Activated CD8-positive, alpha-beta T cell treated with anti-CD3 and anti-CD28 coated beads for 36 hours (primary cell): Measurements from ENCODE around the gene YBX2. TPM values are rescaled to one million over a fixed set of nuclear protein-coding genes. Genes with fewer than 3 reads are reported as not detected.

Source experiments
- ATAC-seq: fragments of 200-7000 bp; cut with Tn5 transposase; one replicate; pipeline ENCODE4 v1.10.0; 2021; ENCODE audit warnings: mild to moderate bottlenecking, moderate library complexity
- CTCF ChIA-PET: fragments of 350-600 bp; sonication (Branson Sonifier 250); formaldehyde crosslinking; loops from one replicate; lab custom pipeline; 2021; ENCODE audit warnings: antibody characterized with exemption; lab: Charles Lee
- POLR2A ChIA-PET: fragments of 350-600 bp; sonication (Branson Sonifier 250); formaldehyde crosslinking; loops from one replicate; lab custom pipeline; 2021; ENCODE audit warnings: antibody characterized with exemption; lab: Charles Lee
- DNase-seq: peaks from one replicate; pipeline ENCODE4 v3.0.0-alpha.2; 2020
- H3K27ac Mint-ChIP-seq: one replicate; pipeline ENCODE4 v1.8.0; 2021; ENCODE audit warnings: mild to moderate bottlenecking, mixed read lengths
- H3K27me3 Mint-ChIP-seq: one replicate; pipeline ENCODE4 v1.8.0; 2021; ENCODE audit warnings: mixed read lengths
- H3K36me3 Mint-ChIP-seq: one replicate; pipeline ENCODE4 v1.8.0; 2021; ENCODE audit warnings: low read depth, mixed read lengths
- H3K4me1 Mint-ChIP-seq: one replicate; pipeline ENCODE4 v1.8.0; 2021; ENCODE audit warnings: low read depth, mixed read lengths
- H3K4me3 Mint-ChIP-seq: one replicate; pipeline ENCODE4 v1.8.0; 2021; ENCODE audit warnings: mild to moderate bottlenecking, moderate library complexity, mixed read lengths
- H3K9me3 Mint-ChIP-seq: one replicate; pipeline ENCODE4 v1.8.0; 2021; ENCODE audit warnings: mixed read lengths
- CTCF ChIP-seq: fragments of 200-600 bp; IDR thresholded peaks from one replicate; pipeline ENCODE4 v1.8.0; 2022; ENCODE audit warnings: antibody characterized with exemption, mild to moderate bottlenecking
- intact Hi-C: fragments of 100-400 bp; cut with micrococcal nuclease; formaldehyde crosslinking; loops from one replicate; pipeline ENCODE4 v1.10.0; 2022
- total RNA-seq, 2 experiments: library from RNA; stranded (reverse); gene quantifications; one replicate each; pipeline ENCODE4 v1.2.3, GENCODE V29; 2021

YBX2 gene
- total RNA-seq, 2 experiments from 2014 or later, result 0.56 to 0.83 TPM

GRCh38 chr17:7240375-7240774, 54.1 kb downstream of the YBX2 start:
- CTCF ChIA-PET, result interaction anchor here (1.7 to 7.2 kb wide), 2 partner anchors 20 to 55 kb away, joined by 4 to 41 read pairs; partner anchors contain the start of genes ACADVL and DLG4
- DNase-seq, result no peak
- POLR2A ChIA-PET, result interaction anchor here (0.7 to 15.6 kb wide), 6 partner anchors 9 to 446 kb away, joined by 3 to 261 read pairs (median 5); partner anchors contain the start of genes ACADVL, CTDNEP1, DLG4 and ELP5
- Mint-ChIP-seq H3K36me3 (peaks cover 28% of the 10 kb centered on the region), H3K9me3 (no peaks in the 10 kb centered on the region), H3K27ac (peak overlapping the region; percentile 97), H3K4me1 (peaks cover 45% of the 10 kb centered on the region), H3K4me3 (peak overlapping the region; percentile 96), H3K27me3 (no peaks in the 10 kb centered on the region)
- no peak for ATAC-seq
- no peak for TF ChIP-seq CTCF
- intact Hi-C loops, result no loop called here

GRCh38 chr17:7239091-7240027, 55.1 kb downstream of the YBX2 start, which contains the start of gene PHF23:
Gene PHF23, minus strand, starts transcription at chr17:7239457. Its CDS starts 178 bp downstream, at chr17:7239279.
- peak; percentile 98 for DNase-seq
- Mint-ChIP-seq H3K27me3 (peaks cover 2% of the 10 kb centered on the region), H3K4me1 (peaks cover 53% of the 10 kb centered on the region), H3K36me3 (peaks cover 34% of the 10 kb centered on the region), H3K27ac (peak within 1 kb of the TSS; percentile 97), H3K9me3 (no peaks in the 10 kb centered on the region), H3K4me3 (peak within 1 kb of the TSS; percentile 96)
- no peak for TF ChIP-seq CTCF
- ATAC-seq, result peak; percentile 76
- CTCF ChIA-PET, result interaction anchor here (2.5 to 7.2 kb wide), 2 partner anchors 10 to 19 kb away, joined by 7 to 41 read pairs; partner anchors contain the start of genes ACADVL and DLG4
- intact Hi-C loops, result no loop called here
- POLR2A ChIA-PET, result interaction anchor here (0.7 to 15.6 kb wide), 9 partner anchors 10 to 447 kb away, joined by 3 to 261 read pairs (median 4); partner anchors contain the start of genes ACADVL, CTDNEP1, DLG4 and ELP5

GRCh38 chr17:7238420-7239090, 55.9 kb downstream of the YBX2 start:
- intact Hi-C loops, result no loop called here
- peaks cover 53% of the 10 kb centered on the region for H3K4me1 Mint-ChIP-seq
- H3K27me3 Mint-ChIP-seq, result peaks cover 2% of the 10 kb centered on the region
- H3K27ac Mint-ChIP-seq, result peak overlapping the region; percentile 97
- ChIA-PET CTCF (interaction anchor here (2.5 to 7.2 kb wide), 2 partner anchors 11 to 19 kb away, joined by 7 to 41 read pairs; partner anchors contain the start of genes ACADVL and DLG4), POLR2A (interaction anchor here (0.8 to 15.6 kb wide), 10 partner anchors 11 to 448 kb away, joined by 3 to 261 read pairs (median 4); partner anchors contain the start of genes ACADVL, CTDNEP1, DLG4 and ELP5)
- DNase-seq, result peak; percentile 48
- ATAC-seq, result no peak
- peak overlapping the region; percentile 96 for H3K4me3 Mint-ChIP-seq
- no peaks in the 10 kb centered on the region for H3K9me3 Mint-ChIP-seq
- peaks cover 35% of the 10 kb centered on the region for H3K36me3 Mint-ChIP-seq
- TF ChIP-seq CTCF, result no peak

Other genes starting within 250 kb of the YBX2 start
- gene CLEC10A, start 214.4 kb downstream of the YBX2 start, total RNA-seq, result not detected
- gene ASGR2, start 179.8 kb downstream of the YBX2 start, total RNA-seq, result not detected
- gene ASGR1, start 115.3 kb downstream of the YBX2 start, total RNA-seq, result 1 to 10 TPM; 2.6 to 3.9 TPM
- gene DLG4, start 74.8 kb downstream of the YBX2 start, total RNA-seq, result 1 to 10 TPM; 9.5 to 9.7 TPM
- 100 to 1,000 TPM; 288 to 291 TPM for gene ACADVL, start 74.7 kb downstream of the YBX2 start, total RNA-seq
- gene DVL2, start 60.1 kb downstream of the YBX2 start, total RNA-seq, result 10 to 100 TPM; 50.0 to 53.6 TPM
- gene PHF23, start 55.2 kb downstream of the YBX2 start, total RNA-seq, result 10 to 100 TPM; 17.8 to 24.4 TPM
- 100 to 1,000 TPM; 104 to 118 TPM for gene GABARAP, start 52.2 kb downstream of the YBX2 start, total RNA-seq
- gene CTDNEP1, start 42.9 kb downstream of the YBX2 start, total RNA-seq, result 100 to 1,000 TPM; 159 to 160 TPM
- 10 to 100 TPM; 80.2 to 85.4 TPM for gene ELP5, start 42.4 kb downstream of the YBX2 start, total RNA-seq
- 1 to 10 TPM; 1.5 to 1.7 TPM for gene CLDN7, start 32.2 kb downstream of the YBX2 start, total RNA-seq
- under 1 TPM; 0.07 to 0.25 TPM for gene SLC2A4, start 12.9 kb downstream of the YBX2 start, total RNA-seq
- gene EIF5A, start 13.0 kb upstream of the YBX2 start, total RNA-seq, result 1,000 to 10,000 TPM; 1,064 TPM
- 10 to 100 TPM; 31.8 to 36.8 TPM for gene GPS2, start 20.7 kb upstream of the YBX2 start, total RNA-seq
- gene NEURL4, start 34.7 kb upstream of the YBX2 start, total RNA-seq, result 10 to 100 TPM; 36.2 to 40.4 TPM
- 100 to 1,000 TPM; 309 to 342 TPM for gene ACAP1, start 41.9 kb upstream of the YBX2 start, total RNA-seq
- gene KCTD11, start 57.5 kb upstream of the YBX2 start, total RNA-seq, result 10 to 100 TPM; 11.0 to 11.2 TPM
- gene TMEM95, start 60.5 kb upstream of the YBX2 start, total RNA-seq, result not detected
- 1 to 10 TPM; 6.8 to 6.9 TPM for gene TNK1, start 86.5 kb upstream of the YBX2 start, total RNA-seq
- gene PLSCR3, start 99.9 kb upstream of the YBX2 start, total RNA-seq, result 10 to 100 TPM; 62.6 to 71.1 TPM
- 10 to 100 TPM; 55.8 to 60.6 TPM for gene TMEM256, start 109.5 kb upstream of the YBX2 start, total RNA-seq
- 10 to 100 TPM in 1 of 2 experiments, 1 to 10 TPM in 1; 9.4 to 10.9 TPM for gene NLGN2, start 113.2 kb upstream of the YBX2 start, total RNA-seq
- under 1 TPM in 1 of 2 experiments, not detected in 1; 0.36 TPM for gene SPEM1, start 125.7 kb upstream of the YBX2 start, total RNA-seq
- not detected for gene SPEM2, start 131.0 kb upstream of the YBX2 start, total RNA-seq
- not detected for gene SPEM3, start 134.2 kb upstream of the YBX2 start, total RNA-seq
- 10 to 100 TPM; 12.5 to 14.2 TPM for gene TMEM102, start 140.8 kb upstream of the YBX2 start, total RNA-seq
- 10 to 100 TPM; 16.5 to 16.6 TPM for gene FGF11, start 144.9 kb upstream of the YBX2 start, total RNA-seq
- 10 to 100 TPM; 11.5 to 11.7 TPM for gene CHRNB1, start 150.4 kb upstream of the YBX2 start, total RNA-seq
- 10 to 100 TPM; 24.3 to 24.6 TPM for gene ZBTB4, start 185.0 kb upstream of the YBX2 start, total RNA-seq
- gene SLC35G6, start 186.8 kb upstream of the YBX2 start, total RNA-seq, result not detected
- 100 to 1,000 TPM; 219 to 223 TPM for gene POLR2A, start 189.7 kb upstream of the YBX2 start, total RNA-seq